ENCODE measurements around the gene OTX1. TPM values are rescaled to one million over a fixed set of nuclear protein-coding genes. Genes with fewer than 3 reads are reported as not detected.

The OTX1 gene
- total and polyA plus RNA-seq, 2 experiments from 2014 or later, result 1.3 to 2.2 TPM

- peaks cover 95% of the 10 kb centered on the region for H3K27me3 Mint-ChIP-seq (ENCODE audit: insufficient read depth, low read depth, poor library complexity)
- Histone ChIP-seq H3K79me2 (replicated peaks; ENCODE audit: insufficient read depth) (no peaks in the 10 kb centered on the region), H4K20me1 (replicated peaks; ENCODE audit: insufficient read depth) (peaks cover 17% of the 10 kb centered on the region), H3K4me2 (peak overlapping the region; percentile 96), H3K4me1 (ENCODE audit: insufficient read depth) (peaks cover 61% of the 10 kb centered on the region), H3K27me3 (ENCODE audit: insufficient read depth) (peaks cover 95% of the 10 kb centered on the region), H3F3A (replicated peaks; ENCODE audit: low read depth) (peaks cover 24% of the 10 kb centered on the region), H3K4me3 (peak overlapping the region; percentile 89), H2AFZ (peak overlapping the region; percentile 100), H3K9me2 (ENCODE audit: insufficient read depth) (no peaks in the 10 kb centered on the region), H3K36me3 (ENCODE audit: insufficient read depth) (no peaks in the 10 kb centered on the region), H3K27ac (ENCODE audit: low read depth) (no peak overlapping the region)
- no peak overlapping the region for H3K27ac Mint-ChIP-seq
- TF ChIP-seq JUNB (IDR thresholded peaks at IDR 0.05; ENCODE audit: unreplicated experiment), result no peak
- TF ChIP-seq ZNF462 (CRISPR knock-in tag; IDR thresholded peaks at IDR 0.05), result no peak
- peak in 1 of 2 experiments; percentile 33; a peak in 2 of 4 replicates for TF ChIP-seq CTCF (conservative IDR thresholded peaks at IDR 0.05; ENCODE audit: low read depth in 2 of 2)
- TF ChIP-seq EZH2 (IDR thresholded peaks at IDR 0.05; ENCODE audit: low read depth, unreplicated experiment), result peak; percentile 93
- DNase-seq (ENCODE audit: low spot score) (peak; percentile 82), ATAC-seq (peak; percentile 3)
- peaks cover 7% of the 10 kb centered on the region; the same call in 2 of the 3 replicates for H3K36me3 Mint-ChIP-seq (ENCODE audit: low read depth)
- peaks cover 59% of the 10 kb centered on the region for H3K4me1 Mint-ChIP-seq
- peaks cover 5% of the 10 kb centered on the region; the same call in 2 of the 3 replicates for H3K9me3 Mint-ChIP-seq
- H3K4me3 Mint-ChIP-seq, result peak overlapping the region; percentile 82
Observed at GRCh38 chr2:63051042-63051794, 588 bp downstream of the OTX1 start.
